GM18873 (cell line): Measurements from ENCODE around the gene TBX19.
A peak's percentile ranks its signal among the peaks of the same experiment; 100 is the strongest.

Experiments
- ATAC-seq: cut with Tn5 transposase; IDR thresholded peaks from one replicate; pipeline ENCODE4 v1.9.1; 2021; ENCODE audit warnings: mild to moderate bottlenecking, moderate library complexity, moderate number of reproducible peaks; ENCODE audit not compliant: unreplicated experiment, low FRiP score

TBX19 gene

DNA sequence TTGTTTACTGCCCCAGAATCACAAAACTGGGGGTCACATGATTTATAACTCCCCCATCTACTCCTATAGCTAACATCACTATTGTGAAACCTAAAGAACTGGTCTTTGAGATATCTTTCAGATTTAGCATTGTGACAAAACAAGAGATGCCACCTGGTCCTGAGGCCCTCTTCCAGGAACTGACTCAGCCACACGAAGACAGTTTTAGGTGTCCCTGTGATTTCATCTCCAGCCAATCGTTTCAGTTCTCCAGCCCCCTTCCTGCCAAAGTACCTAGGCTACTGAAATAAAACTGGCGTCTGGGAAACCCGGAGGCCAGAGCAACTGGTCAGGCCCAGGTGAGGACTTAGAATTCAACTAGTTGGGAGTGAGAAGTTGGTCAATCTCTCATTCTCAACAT is 36.6 kb downstream of the TBX19 start:
- ATAC-seq: no peak

GRCh38 chr1:168319691-168320090 is 39.0 kb downstream of the TBX19 start:
- ATAC-seq: no peak

DNA sequence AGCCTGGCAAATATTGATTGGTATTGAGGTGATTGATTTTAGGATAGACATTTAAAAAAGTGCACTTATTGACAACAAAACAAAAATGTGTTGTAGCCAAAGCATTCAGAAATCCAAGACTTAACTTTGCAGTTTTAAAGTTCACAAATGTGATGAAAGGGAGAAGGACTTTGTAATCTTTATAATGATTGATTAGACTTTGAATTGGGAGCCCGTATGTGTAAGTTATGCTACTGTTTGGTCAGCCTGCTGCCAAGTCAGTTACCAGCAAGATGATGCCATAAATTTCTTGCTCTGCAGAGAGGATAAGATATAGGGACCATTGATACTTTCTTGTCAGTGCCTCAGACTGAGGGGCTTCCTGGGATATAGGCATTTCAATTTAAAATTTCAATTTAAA is 39.5 kb downstream of the TBX19 start:
- ATAC-seq: no peak

- ATAC-seq: no peak
Measured at GRCh38 chr1:168320800-168321450, 40.2 kb downstream of the TBX19 start.

GRCh38 chr1:168321945-168322344 is 41.3 kb downstream of the TBX19 start:
- no peak for ATAC-seq

- no peak for ATAC-seq
Measured at GRCh38 chr1:168324745-168325425, 44.2 kb downstream of the TBX19 start.

DNA sequence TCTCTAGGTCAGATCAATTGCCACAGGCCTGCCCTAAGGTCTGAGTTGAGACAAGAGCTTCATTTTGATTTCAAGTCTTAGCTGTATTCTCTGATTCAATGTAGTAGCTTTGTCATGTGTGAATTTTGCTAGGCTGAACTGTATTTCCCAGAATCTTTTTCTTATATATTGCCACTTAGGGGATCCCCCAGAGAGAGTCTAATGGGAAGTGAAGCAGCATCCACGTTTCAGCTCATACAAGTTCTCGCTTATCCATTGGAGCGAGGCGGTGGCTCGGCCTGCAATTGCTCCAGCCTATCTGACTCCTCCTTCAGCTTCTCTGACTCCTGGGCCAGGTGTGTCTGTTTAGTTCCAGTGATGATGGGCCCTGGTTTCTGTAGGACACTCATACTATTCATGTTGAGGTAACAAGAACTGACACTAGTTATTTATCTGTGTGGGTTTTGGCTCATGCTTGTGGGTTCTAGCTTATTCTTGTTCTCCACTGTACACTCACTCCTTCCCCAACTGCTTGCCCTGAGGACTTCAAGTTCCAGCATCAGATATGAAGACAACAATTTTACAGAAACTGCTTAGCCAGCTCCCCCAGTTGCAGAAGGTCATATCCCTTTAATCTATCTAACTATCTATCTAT is 48.2 kb downstream of the TBX19 start:
- no peak for ATAC-seq

- ATAC-seq: no peak
Measured at GRCh38 chr1:168330285-168330684, 49.6 kb downstream of the TBX19 start.

DNA sequence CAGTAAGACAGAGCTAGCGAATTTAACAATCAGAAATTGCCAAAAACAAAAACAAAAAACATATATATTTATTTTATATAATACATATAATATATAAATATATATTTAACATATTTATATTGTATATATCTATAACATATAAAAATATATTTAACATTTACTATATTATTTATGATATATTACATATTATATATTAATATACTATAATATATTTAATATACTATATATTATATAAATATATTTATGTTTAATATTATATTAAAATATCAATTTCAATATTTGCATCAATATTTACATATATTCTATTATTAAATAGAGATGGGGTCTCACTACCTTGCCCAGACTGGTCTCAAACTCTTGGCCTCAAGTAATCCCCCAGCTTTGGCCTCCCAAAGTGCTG is 50.9 kb downstream of the TBX19 start:
- ATAC-seq: no peak

DNA sequence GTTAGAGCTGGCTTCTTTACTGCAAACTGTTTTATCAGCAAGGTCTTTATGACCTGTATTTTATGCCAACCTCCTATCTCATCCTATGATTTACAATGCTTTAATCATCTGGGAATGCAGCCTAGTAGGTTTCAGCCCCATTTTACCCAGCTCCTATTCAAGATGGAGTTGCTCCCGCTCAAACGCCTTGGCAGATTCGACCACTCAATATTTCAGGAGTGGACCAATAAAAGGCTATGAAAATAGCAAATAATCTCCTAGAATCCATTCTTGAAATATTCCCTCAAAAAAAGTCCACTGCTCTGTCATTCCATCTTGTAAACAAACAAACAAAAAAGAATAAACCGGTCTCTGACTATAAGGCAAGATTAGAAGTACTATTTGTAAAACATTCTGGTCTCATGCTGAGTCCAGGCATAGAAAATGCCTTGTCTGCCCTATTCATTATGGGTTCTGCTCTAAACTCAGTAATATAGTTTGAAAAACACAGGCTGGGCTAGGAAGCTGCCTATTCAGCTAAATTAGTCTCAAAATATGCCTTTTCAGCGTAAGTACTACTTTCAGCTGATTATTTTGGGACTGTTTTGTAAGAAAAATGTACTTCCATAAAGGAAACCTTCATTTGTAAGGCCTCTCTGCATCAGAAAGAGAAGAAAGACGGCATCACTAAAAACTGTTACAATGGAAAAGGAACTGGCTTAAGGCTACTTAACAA is 53.0 kb downstream of the TBX19 start:
- no peak for ATAC-seq

- ATAC-seq: no peak
Measured at GRCh38 chr1:168335500-168335899, 54.8 kb downstream of the TBX19 start.

DNA sequence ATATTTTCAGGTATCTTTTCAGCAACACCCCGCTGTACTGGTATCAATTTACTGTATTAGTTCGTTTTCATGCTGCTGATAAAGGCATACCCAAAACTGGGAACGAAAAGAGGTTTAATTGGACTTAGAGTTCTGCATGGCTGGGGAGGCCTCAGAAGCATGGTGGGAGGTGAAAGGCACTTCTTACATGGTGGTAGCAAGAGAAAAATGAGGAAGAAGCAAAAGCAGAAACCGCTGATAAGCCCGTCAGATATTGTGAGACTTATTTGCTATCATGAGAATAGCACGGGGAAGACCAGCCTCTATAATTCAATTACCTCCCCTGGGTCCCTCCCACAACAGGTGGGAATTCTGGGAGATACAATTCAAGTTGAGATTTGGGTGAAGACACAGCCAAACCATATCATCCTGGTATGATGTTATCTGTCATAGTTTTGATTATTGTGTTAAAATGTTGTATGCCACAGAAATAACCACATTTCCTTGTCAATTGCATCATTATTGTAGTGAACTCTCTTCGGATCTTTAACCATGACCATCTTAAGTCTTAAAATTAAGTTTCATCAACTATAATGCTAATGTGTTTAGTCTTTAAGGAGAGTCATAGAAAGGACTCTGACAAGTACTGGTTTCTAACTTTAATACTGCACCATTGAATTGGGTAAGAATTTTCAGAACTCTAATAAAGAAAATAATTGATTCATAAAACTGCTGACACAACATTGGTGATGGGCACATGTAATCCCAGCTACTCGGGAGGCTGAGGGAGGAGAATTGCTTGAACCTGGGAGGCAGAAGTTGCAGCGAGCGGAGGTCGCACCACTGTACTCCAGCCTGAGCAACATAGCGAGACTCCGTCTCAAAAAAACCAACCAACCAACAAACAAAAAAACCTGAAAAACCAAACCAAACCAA is 58.2 kb downstream of the TBX19 start:
- ATAC-seq: no peak

- no peak for ATAC-seq
Measured at GRCh38 chr1:168340781-168341482, 60.3 kb downstream of the TBX19 start.

- ATAC-seq: no peak
Measured at GRCh38 chr1:168341483-168341975, 60.9 kb downstream of the TBX19 start.

DNA sequence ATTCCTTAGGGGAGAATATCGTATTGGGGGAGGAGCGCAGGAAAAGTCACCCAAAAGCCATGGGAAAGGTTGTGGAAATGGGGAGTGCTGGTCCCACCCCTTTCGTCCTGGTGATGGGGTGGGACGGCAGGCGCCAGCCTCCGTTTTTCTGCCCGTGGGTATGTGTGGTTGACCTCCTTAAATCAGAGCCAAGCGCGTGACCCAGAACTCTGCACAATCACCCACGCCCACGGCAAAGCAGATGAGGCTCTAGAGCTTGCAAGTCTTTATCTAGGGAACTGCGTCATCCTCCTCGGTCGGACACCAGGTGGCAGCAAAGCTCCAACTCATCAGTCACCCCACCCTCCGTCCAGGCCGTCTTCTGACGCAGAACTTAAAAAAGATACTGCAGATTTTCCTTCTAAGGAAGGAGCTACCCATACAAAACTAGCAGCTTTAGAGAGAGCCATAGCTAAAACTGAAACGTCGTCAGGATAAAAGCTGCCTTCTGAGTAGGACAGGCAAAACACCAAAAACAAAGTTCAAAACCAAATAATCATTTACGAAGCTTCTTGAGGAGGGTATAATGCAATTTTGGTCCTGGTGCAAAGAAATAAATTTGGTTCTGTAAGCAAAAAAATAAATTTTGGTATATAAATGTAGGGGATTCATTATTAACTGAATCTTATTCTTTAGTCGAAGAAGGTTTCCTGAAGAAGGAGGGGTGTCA is 62.0 kb downstream of the TBX19 start:
- peak; percentile 68 for ATAC-seq

DNA sequence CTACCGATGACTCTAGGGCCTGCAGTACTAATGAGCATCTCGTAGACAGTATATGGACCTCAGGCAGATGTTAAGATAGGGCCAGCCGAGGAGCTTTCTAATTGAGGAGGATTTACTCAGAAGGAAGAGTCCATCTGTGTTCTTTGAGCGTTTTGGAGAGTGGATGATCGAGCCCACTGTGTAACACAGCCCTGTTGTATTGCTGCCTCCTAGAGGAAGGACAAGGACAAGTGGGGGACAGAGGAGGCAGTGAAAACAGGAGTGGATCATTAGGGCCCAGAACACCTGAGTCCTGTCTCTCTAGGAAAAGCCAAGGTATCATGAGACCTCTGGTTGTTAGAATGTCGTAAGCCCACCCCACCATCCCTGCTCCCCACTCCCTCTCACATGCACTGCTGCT is 62.9 kb downstream of the TBX19 start:
- no peak for ATAC-seq

GRCh38 chr1:168344517-168344916 is 63.8 kb downstream of the TBX19 start:
- no peak for ATAC-seq

GRCh38 chr1:168345939-168346338 is 65.3 kb downstream of the TBX19 start:
- no peak for ATAC-seq

DNA sequence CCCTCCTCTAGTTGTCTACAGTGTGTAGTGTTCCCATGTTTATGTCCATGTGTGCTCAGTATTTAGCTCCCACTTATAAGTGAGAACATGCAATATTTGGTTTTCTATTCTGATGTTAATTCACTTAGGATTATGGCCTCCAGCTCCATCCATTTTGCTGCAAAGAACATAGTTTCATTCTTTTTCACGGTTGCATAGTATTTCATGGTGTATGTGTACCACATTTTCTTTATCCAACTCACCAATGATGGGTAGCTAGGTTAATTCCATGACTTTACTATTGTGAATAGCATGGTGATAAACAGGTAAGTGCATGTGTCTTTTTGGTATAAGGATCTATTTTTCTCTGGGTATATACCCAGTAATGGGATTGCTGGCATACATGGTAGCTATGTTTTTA is 67.0 kb downstream of the TBX19 start:
- ATAC-seq: no peak
